HG02973 (cell line): ENCODE results near the gene R3HDM1.
"Not testable (repeated sequence)": the region's sequence is repeated elsewhere in the genome, so short reads cannot be mapped to it uniquely, and the experiment has no call there.

ENCODE experiments used
- ATAC-seq: cut with Tn5 transposase; IDR thresholded peaks from one replicate; pipeline ENCODE4 v1.9.1; 2021; ENCODE audit warnings: moderate library complexity; ENCODE audit not compliant: unreplicated experiment

The R3HDM1 gene

GRCh38 chr2:135638825-135639224 lies 107.5 kb downstream of the R3HDM1 start:
- no peak for ATAC-seq

- no peak for ATAC-seq
These were observed 110.1 kb downstream of the R3HDM1 start for GRCh38 chr2:135641156-135642068.

GRCh38 chr2:135647836-135648579 lies 116.7 kb downstream of the R3HDM1 start:
- ATAC-seq: no peak

- ATAC-seq: no peak
These were observed 119.4 kb downstream of the R3HDM1 start for GRCh38 chr2:135650721-135651120.

- ATAC-seq: no peak
These were observed 120.4 kb downstream of the R3HDM1 start for GRCh38 chr2:135651717-135652116.

- not testable (repeated sequence) for ATAC-seq
These were observed 123.0 kb downstream of the R3HDM1 start for GRCh38 chr2:135654239-135654638.

- ATAC-seq: peak; percentile 47
These were observed 126.7 kb downstream of the R3HDM1 start for GRCh38 chr2:135657806-135658582.

GRCh38 chr2:135662088-135662487 lies 130.8 kb downstream of the R3HDM1 start:
- no peak for ATAC-seq

GRCh38 chr2:135663148-135663700 lies 131.9 kb downstream of the R3HDM1 start:
- ATAC-seq: no peak

GRCh38 chr2:135664623-135665068 lies 133.4 kb downstream of the R3HDM1 start:
- ATAC-seq: peak; percentile 82

GRCh38 chr2:135667045-135667444 lies 135.8 kb downstream of the R3HDM1 start:
- ATAC-seq: no peak

GRCh38 chr2:135674453-135674852 lies 143.2 kb downstream of the R3HDM1 start:
- no peak for ATAC-seq

- ATAC-seq: no peak
These were observed 144.7 kb downstream of the R3HDM1 start for GRCh38 chr2:135676031-135676430.

GRCh38 chr2:135679125-135679524 lies 147.8 kb downstream of the R3HDM1 start:
- no peak for ATAC-seq

- no peak for ATAC-seq
These were observed 154.1 kb downstream of the R3HDM1 start for GRCh38 chr2:135685361-135685760.

GRCh38 chr2:135688978-135689377 lies 157.7 kb downstream of the R3HDM1 start:
- no peak for ATAC-seq

- ATAC-seq: no peak
These were observed 158.4 kb downstream of the R3HDM1 start for GRCh38 chr2:135689679-135690078.

- no peak for ATAC-seq
These were observed 163.4 kb downstream of the R3HDM1 start for GRCh38 chr2:135694711-135695110.

- ATAC-seq: no peak
These were observed 167.6 kb downstream of the R3HDM1 start for GRCh38 chr2:135698838-135699237.

GRCh38 chr2:135701442-135701841 lies 170.2 kb downstream of the R3HDM1 start:
- ATAC-seq: no peak

GRCh38 chr2:135703300-135703699 lies 172.0 kb downstream of the R3HDM1 start:
- ATAC-seq: no peak
